ENCODE results near the gene PHRF1. TPM values are rescaled to one million over a fixed set of nuclear protein-coding genes. Genes with fewer than 3 reads are reported as not detected.

The PHRF1 gene
- total RNA-seq, 1 donor from 2014 or later = 38.3 TPM

DNA sequence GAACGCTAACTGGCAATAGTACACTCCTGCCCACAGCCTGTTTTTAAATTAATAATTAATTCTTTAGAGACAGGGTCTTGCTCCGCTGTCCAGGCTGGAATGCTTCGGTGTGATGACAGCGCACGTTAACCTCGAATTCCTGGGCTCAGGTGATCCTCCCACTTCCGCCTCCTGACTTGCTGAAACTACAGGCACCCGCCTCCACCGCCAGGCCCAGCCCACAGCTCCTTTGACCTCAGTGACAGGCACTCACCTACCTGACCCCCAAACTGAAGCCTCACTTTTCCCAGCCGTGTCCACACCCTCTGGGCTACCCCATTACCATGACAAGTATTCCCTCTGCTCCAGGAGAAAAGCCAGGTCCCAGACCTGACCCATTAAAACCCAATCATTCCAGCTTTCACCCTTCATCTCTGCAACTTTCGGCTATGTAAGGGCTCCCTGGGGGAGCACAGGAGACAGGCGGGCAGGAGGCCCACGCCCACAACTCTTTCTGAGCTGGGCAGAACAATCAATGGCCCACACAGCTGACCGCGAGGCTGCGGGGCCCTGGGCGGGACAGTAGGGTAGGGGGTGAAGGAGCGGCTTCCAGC is 16.5 kb upstream of the PHRF1 start:
- H3K36me3 ChIP-seq (ENCODE audit: insufficient read depth, low read length) = no peaks in the 10 kb centered on the region
- Mint-ChIP-seq H3K36me3 (ENCODE audit: low read depth, unreplicated experiment) (peaks cover 9% of the 10 kb centered on the region), H3K9me3 (ENCODE audit: unreplicated experiment) (peaks cover 2% of the 10 kb centered on the region), H3K4me1 (ENCODE audit: low read depth, unreplicated experiment) (peaks cover 4% of the 10 kb centered on the region), H3K27ac (ENCODE audit: unreplicated experiment) (peak overlapping the region; percentile 70), H3K4me3 (ENCODE audit: unreplicated experiment) (peak overlapping the region; percentile 81), H3K27me3 (ENCODE audit: low read depth, unreplicated experiment) (peaks cover 9% of the 10 kb centered on the region)
- peak overlapping the region; percentile 67 for H3K4me3 ChIP-seq (ENCODE audit: insufficient read depth, low read depth, low read length)
- H3K4me1 ChIP-seq (ENCODE audit: insufficient read depth, low read length) = peaks cover 8% of the 10 kb centered on the region
- no peaks in the 10 kb centered on the region for H3K79me2 ChIP-seq (ENCODE audit: insufficient read depth, low read length)
- H3K9me3 ChIP-seq (ENCODE audit: insufficient read depth, low read depth, low read length) = no peaks in the 10 kb centered on the region
- H3K27ac ChIP-seq (ENCODE audit: low read depth, low read length) = no peak overlapping the region
- peak overlapping the region; percentile 93 for H3K4me2 ChIP-seq (ENCODE audit: low read length)
- DNase-seq (ENCODE audit: low read depth) (no peak), FAIRE-seq (no peak)
- no peak overlapping the region for H3K9ac ChIP-seq (ENCODE audit: low read length)
- peaks cover 23% of the 10 kb centered on the region for H3K27me3 ChIP-seq (ENCODE audit: insufficient read depth, low read length)
- no peak for TF ChIP-seq EZH2 (IDR thresholded peaks at IDR 0.05; ENCODE audit: insufficient read depth, low read length)
- TF ChIP-seq, protein P1, sequence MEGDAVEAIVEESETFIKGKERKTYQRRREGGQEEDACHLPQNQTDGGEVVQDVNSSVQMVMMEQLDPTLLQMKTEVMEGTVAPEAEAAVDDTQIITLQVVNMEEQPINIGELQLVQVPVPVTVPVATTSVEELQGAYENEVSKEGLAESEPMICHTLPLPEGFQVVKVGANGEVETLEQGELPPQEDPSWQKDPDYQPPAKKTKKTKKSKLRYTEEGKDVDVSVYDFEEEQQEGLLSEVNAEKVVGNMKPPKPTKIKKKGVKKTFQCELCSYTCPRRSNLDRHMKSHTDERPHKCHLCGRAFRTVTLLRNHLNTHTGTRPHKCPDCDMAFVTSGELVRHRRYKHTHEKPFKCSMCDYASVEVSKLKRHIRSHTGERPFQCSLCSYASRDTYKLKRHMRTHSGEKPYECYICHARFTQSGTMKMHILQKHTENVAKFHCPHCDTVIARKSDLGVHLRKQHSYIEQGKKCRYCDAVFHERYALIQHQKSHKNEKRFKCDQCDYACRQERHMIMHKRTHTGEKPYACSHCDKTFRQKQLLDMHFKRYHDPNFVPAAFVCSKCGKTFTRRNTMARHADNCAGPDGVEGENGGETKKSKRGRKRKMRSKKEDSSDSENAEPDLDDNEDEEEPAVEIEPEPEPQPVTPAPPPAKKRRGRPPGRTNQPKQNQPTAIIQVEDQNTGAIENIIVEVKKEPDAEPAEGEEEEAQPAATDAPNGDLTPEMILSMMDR (IDR thresholded peaks at IDR 0.05; ENCODE audit: insufficient read depth, low read depth, low read length) = no peak
- H2AFZ ChIP-seq (ENCODE audit: low read depth, low read length) = peak overlapping the region; percentile 73
- H4K20me1 ChIP-seq (ENCODE audit: insufficient read depth, low read length) = no peaks in the 10 kb centered on the region

DNA sequence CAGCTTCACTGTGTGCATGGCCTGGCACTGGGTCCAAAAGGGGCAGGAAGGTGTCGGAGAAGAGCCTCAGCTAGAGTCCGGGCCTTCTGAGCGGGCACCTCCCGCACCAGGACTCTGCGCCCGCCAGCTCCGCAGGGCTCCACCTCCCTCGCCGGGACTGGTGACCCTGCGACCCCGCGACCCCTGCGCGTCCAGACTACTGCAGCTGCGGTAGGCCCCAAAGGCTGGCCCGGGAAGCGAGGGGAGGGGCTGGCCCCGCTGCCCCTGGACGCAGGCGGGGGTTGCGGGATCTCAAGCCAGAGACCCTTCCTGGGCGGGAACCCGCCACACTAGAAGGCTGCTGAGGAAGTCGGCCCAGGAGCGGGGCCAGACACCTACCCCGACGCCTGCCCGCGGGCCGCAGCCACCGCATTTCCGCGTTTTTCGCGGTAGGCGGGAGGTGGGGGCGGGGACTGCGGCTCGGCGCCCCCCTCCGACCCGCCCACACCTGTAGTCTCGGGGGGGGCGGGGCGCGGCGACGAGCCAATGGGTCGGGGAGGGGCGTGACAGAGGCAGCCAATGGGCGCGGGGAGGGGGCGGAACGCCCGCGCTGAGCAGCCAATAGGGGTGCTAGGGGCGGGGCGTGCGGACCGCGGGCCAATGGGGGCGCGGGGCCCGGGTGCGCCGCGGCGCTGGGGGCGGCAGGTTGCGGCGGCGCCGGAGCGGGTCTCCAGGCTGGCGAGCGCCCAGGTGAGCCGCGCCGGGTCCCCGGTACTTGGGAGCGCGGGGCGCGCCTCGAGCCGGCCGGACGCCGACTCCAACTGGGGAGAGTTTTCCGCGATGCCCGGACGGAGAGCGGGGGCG is 15.7 kb upstream of the PHRF1 start, which contains the start of the genes LMNTD2 and RASSF7:
TSS of gene LMNTD2 (minus strand) at position 434 of the 843 bp plus-strand sequence. CDS start at position 412, 22 bp downstream.
TSS of gene RASSF7 (plus strand) at position 666 of the 843 bp plus-strand sequence. CDS start 799 bp downstream, outside the sequence.
- no peaks in the 10 kb centered on the region for H3K9me3 ChIP-seq (ENCODE audit: insufficient read depth, low read depth, low read length)
- H3K4me2 ChIP-seq (ENCODE audit: low read length) = peak within 1 kb of the TSS; percentile 93
- H3K36me3 ChIP-seq (ENCODE audit: insufficient read depth, low read length) = no peaks in the 10 kb centered on the region
- peaks cover 9% of the 10 kb centered on the region for H3K27me3 Mint-ChIP-seq (ENCODE audit: low read depth, unreplicated experiment)
- no peak within 1 kb of the TSS for H3K27ac ChIP-seq (ENCODE audit: low read depth, low read length)
- peak; percentile 35 for TF ChIP-seq EZH2 (IDR thresholded peaks at IDR 0.05; ENCODE audit: insufficient read depth, low read length)
- TF ChIP-seq, protein P1 (IDR thresholded peaks at IDR 0.05; ENCODE audit: insufficient read depth, low read depth, low read length) = no peak
- no peaks in the 10 kb centered on the region for H4K20me1 ChIP-seq (ENCODE audit: insufficient read depth, low read length)
- H3K27me3 ChIP-seq (ENCODE audit: insufficient read depth, low read length) = peaks cover 21% of the 10 kb centered on the region
- H3K27ac Mint-ChIP-seq (ENCODE audit: unreplicated experiment) = peak within 1 kb of the TSS; percentile 70
- H3K36me3 Mint-ChIP-seq (ENCODE audit: low read depth, unreplicated experiment) = peaks cover 9% of the 10 kb centered on the region
- H3K9ac ChIP-seq (ENCODE audit: low read length) = peak within 1 kb of the TSS; percentile 68
- FAIRE-seq (no peak), DNase-seq (ENCODE audit: low read depth) (peak; percentile 39)
- peaks cover 2% of the 10 kb centered on the region for H3K9me3 Mint-ChIP-seq (ENCODE audit: unreplicated experiment)
- peaks cover 4% of the 10 kb centered on the region for H3K4me1 Mint-ChIP-seq (ENCODE audit: low read depth, unreplicated experiment)
- H3K79me2 ChIP-seq (ENCODE audit: insufficient read depth, low read length) = no peaks in the 10 kb centered on the region
- H3K4me1 ChIP-seq (ENCODE audit: insufficient read depth, low read length) = peaks cover 8% of the 10 kb centered on the region
- H2AFZ ChIP-seq (ENCODE audit: low read depth, low read length) = peak within 1 kb of the TSS; percentile 81
- H3K4me3 ChIP-seq (ENCODE audit: insufficient read depth, low read depth, low read length) = peak within 1 kb of the TSS; percentile 67
- peak within 1 kb of the TSS; percentile 91 for H3K4me3 Mint-ChIP-seq (ENCODE audit: unreplicated experiment)
